GM12878 (cell line): Measurements from ENCODE around the gene ABCG2. TPM values are rescaled to one million over a fixed set of nuclear protein-coding genes. Genes with fewer than 3 reads are reported as not detected.

Source experiments
- ATAC-seq: fragments of 200-7000 bp; cut with Tn5 transposase; 3 replicates; pipeline ENCODE4 v1.9.1; 2020; ENCODE audit warnings: mild to moderate bottlenecking, moderate library complexity
- BruUV-seq: library from RNA; stranded (reverse); fragments of 400-500 nt; replicated peaks from 2 replicates; lab custom pipeline; 2021; lab: Mats Ljungman, UMichigan
- CTCF ChIA-PET: fragments of 300-600 bp; sonication (Branson Sonifier 250); formaldehyde crosslinking; extraction: SDS; loops from one replicate; lab custom pipeline; 2021; ENCODE audit warnings: inconsistent platforms; lab: Yijun Ruan, JAX
- POLR2A ChIA-PET: fragments of 350-600 bp; formaldehyde crosslinking; extraction: SDS; loops from one replicate; lab custom pipeline; 2021; ENCODE audit warnings: inconsistent platforms; lab: Charles Lee
- RAD21 ChIA-PET: fragments of 300-600 bp; sonication (Branson Sonifier 250); formaldehyde crosslinking; loops from one replicate; lab custom pipeline; 2023; ENCODE audit warnings: antibody characterized with exemption; ENCODE audit not compliant: unreplicated experiment; lab: Charles Lee
- SMC1A ChIA-PET: fragments of 300-600 bp; sonication (Branson Sonifier 250); formaldehyde crosslinking; loops from one replicate; lab custom pipeline; 2023; ENCODE audit not compliant: unreplicated experiment, uncharacterized antibody; lab: Charles Lee
- DNase-seq: peaks from one replicate; pipeline ENCODE4 v3.0.0-alpha.2; 2011; ENCODE audit warnings: low read depth, low spot score
- FAIRE-seq: peaks from 3 replicates; lab custom pipeline; 2011; peaks lifted over from hg19 to GRCh38; lab: Jason Lieb, UNC
- H2AFZ ChIP-seq: 2 replicates; pipeline ENCODE4 v1.6.0; 2011; ENCODE audit warnings: low read depth, low read length, control low read depth; ENCODE audit not compliant: control insufficient read depth
- H3K27ac ChIP-seq: 2 replicates; pipeline ENCODE4 v1.5.1; 2011; ENCODE audit warnings: control low read depth; ENCODE audit not compliant: control insufficient read depth, insufficient read depth
- H3K27me3 ChIP-seq, 2 experiments: replicated peaks in 1 of 2; 2 replicates each; pipeline versions ENCODE4 v1.6.0 to v1.6.1; 2011; ENCODE audit warnings: low read length in 1 of 2; ENCODE audit not compliant: control insufficient read depth in 2 of 2, insufficient read depth in 2 of 2
- H3K36me3 ChIP-seq, 2 experiments: 2 replicates each; pipeline ENCODE4 v1.5.1; 2011; ENCODE audit warnings: low read length in 1 of 2; ENCODE audit not compliant: control insufficient read depth in 2 of 2, insufficient read depth in 2 of 2
- H3K4me1 ChIP-seq: 2 replicates; pipeline ENCODE4 v1.6.1; 2011; ENCODE audit warnings: mild to moderate bottlenecking, low read length, moderate library complexity, mixed read lengths; ENCODE audit not compliant: control insufficient read depth, insufficient read depth
- H3K4me2 ChIP-seq: 2 replicates; pipeline ENCODE4 v1.6.0; 2011; ENCODE audit warnings: control low read depth; ENCODE audit not compliant: control insufficient read depth, insufficient read depth
- H3K4me3 ChIP-seq: fragments of 200-600 bp; sonication (generic); 2 replicates; pipeline ENCODE4 v1.5.1; 2016
- H3K79me2 ChIP-seq: 2 replicates; pipeline ENCODE4 v1.6.0; 2011; ENCODE audit warnings: low read length; ENCODE audit not compliant: control insufficient read depth, insufficient read depth
- H3K9ac ChIP-seq: 2 replicates; pipeline ENCODE4 v1.8.0; 2011; ENCODE audit warnings: low read length, control low read depth, mixed read lengths; ENCODE audit not compliant: control insufficient read depth, insufficient read depth
- H3K9me3 ChIP-seq: replicated peaks from 3 replicates; pipeline ENCODE4 v1.5.1; 2011; ENCODE audit warnings: mild to moderate bottlenecking, low read length; ENCODE audit not compliant: control insufficient read depth, insufficient read depth
- H4K20me1 ChIP-seq: 2 replicates; pipeline ENCODE4 v1.6.0; 2011; ENCODE audit not compliant: control insufficient read depth, insufficient read depth
- CHD1 ChIP-seq: IDR thresholded peaks from 2 replicates; pipeline ENCODE4 v1.6.1; 2012; ENCODE audit warnings: low read depth, low read length, improper control_type of control experiment
- FOS ChIP-seq: IDR thresholded peaks from 3 replicates; pipeline ENCODE4 v1.6.1; 2011; ENCODE audit warnings: borderline replicate concordance; ENCODE audit not compliant: insufficient read length; ENCODE audit errors: extremely low read depth
- HCFC1 ChIP-seq: fragments of 150-350 bp; IDR thresholded peaks from 2 replicates; pipeline ENCODE4 v1.6.1; 2014; ENCODE audit warnings: low read length
- HDGF ChIP-seq: fragments of 450-650 bp; IDR thresholded peaks from 2 replicates; pipeline ENCODE4 v1.6.1; 2016; ENCODE audit warnings: antibody characterized with exemption
- IKZF1 ChIP-seq: fragments of 450-650 bp; conservative IDR thresholded peaks from 2 replicates; pipeline ENCODE4 v1.6.1; 2017; ENCODE audit warnings: antibody characterized with exemption, mild to moderate bottlenecking
- JUND ChIP-seq: IDR thresholded peaks from 2 replicates; pipeline ENCODE4 v1.6.1; 2012; ENCODE audit warnings: low read depth, mild to moderate bottlenecking, low read length, improper control_type of control experiment, moderate library complexity
- MXI1 ChIP-seq: fragments of 150-350 bp; IDR thresholded peaks from 2 replicates; pipeline ENCODE4 v1.6.1; 2011; ENCODE audit warnings: low read depth, mild to moderate bottlenecking, inconsistent platforms, low read length, improper control_type of control experiment
- NFXL1 ChIP-seq: fragments of 450-650 bp; IDR thresholded peaks from 2 replicates; pipeline ENCODE4 v1.6.1; 2017; ENCODE audit warnings: antibody characterized with exemption, mild to moderate bottlenecking, borderline replicate concordance
- RAD51 ChIP-seq: fragments of 450-650 bp; IDR thresholded peaks from 2 replicates; pipeline ENCODE4 v1.6.1; 2016; ENCODE audit warnings: moderate library complexity, mild to moderate bottlenecking, inconsistent platforms
- STAT1 ChIP-seq: fragments of 450-650 bp; conservative IDR thresholded peaks from 2 replicates; pipeline ENCODE4 v1.6.1; 2014; ENCODE audit warnings: antibody characterized with exemption, mild to moderate bottlenecking
- SUPT20H ChIP-seq: IDR thresholded peaks from 2 replicates; pipeline ENCODE4 v1.6.1; 2011; ENCODE audit warnings: low read depth, mild to moderate bottlenecking, low read length, moderate library complexity, borderline replicate concordance; ENCODE audit not compliant: control insufficient read depth
- TCF7 ChIP-seq: IDR thresholded peaks from 2 replicates; pipeline ENCODE4 v1.6.1; 2014; ENCODE audit warnings: antibody characterized with exemption, borderline replicate concordance
- ZNF24 ChIP-seq: fragments of 450-650 bp; IDR thresholded peaks from 2 replicates; pipeline ENCODE4 v1.6.1; 2017; ENCODE audit warnings: antibody characterized with exemption, mild to moderate bottlenecking
- WGBS: methylation state at CpG from one replicate; pipeline ENCODE4 v1.1.6; 2016; ENCODE audit warnings: low lambda C conversion rate; ENCODE audit not compliant: insufficient replicate concordance, insufficient coverage; ENCODE audit errors: missing lambda C conversion rate; 5-methylcytosine and 5-hydroxymethylcytosine counted together
- in situ Hi-C: fragments of 300-500 bp; cut with MboI; formaldehyde crosslinking; loops from 9 replicates; pipeline ENCODE4 v1.14.3; 2018; ENCODE audit warnings: mixed read lengths
- intact Hi-C: fragments of 100-400 bp; cut with micrococcal nuclease; formaldehyde crosslinking; loops from one replicate; pipeline ENCODE4 v1.14.2; 2022; ENCODE audit not compliant: unreplicated experiment
- polyA plus RNA-seq, 11 experiments: library from polyadenylated mRNA; depleted of rRNA in 4 of 11; unstranded in 6 of 11; stranded (reverse) in 5 of 11; fragments of >200 nt; fragmentation: Nextera tagmentation in 4 of 11; fragmentation: Illumina TruSeq in 1 of 11; extraction: Ambion mirVana in 4 of 11; extraction: Trizol in 1 of 11; gene quantifications; 1 replicate in 1 of 11; 2 replicates in 10 of 11; pipeline versions ENCODE4 v1.2.1 to v1.2.3, GENCODE V29; 2011 to 2016; ENCODE audit warnings: inconsistent platforms in 2 of 11, missing spikeins in 2 of 11, low read depth in 1 of 11
- total RNA-seq, 4 experiments: library from RNA; depleted of rRNA in 3 of 4; stranded (reverse); fragments of >200 nt in 3 of 4; fragmentation: Illumina TruSeq in 1 of 4; extraction: Trizol in 1 of 4; gene quantifications; 2 replicates each; pipeline versions ENCODE4 v1.2.1 to v1.2.3, GENCODE V29; 2013 to 2021
- TF ChIP-seq, protein P1 (sequence below): fragments of 450-650 bp; IDR thresholded peaks from 2 replicates; pipeline ENCODE4 v1.6.1; 2014; ENCODE audit warnings: mild to moderate bottlenecking
- TF ChIP-seq, protein P2 (sequence below): IDR thresholded peaks from 2 replicates; pipeline ENCODE4 v1.6.1; 2012; ENCODE audit warnings: low read depth, low read length, improper control_type of control experiment
- TF ChIP-seq, protein P3 (sequence below): fragments of 450-650 bp; IDR thresholded peaks from 2 replicates; pipeline ENCODE4 v1.6.1; 2018; ENCODE audit warnings: borderline replicate concordance, mild to moderate bottlenecking; ENCODE audit not compliant: partially characterized antibody
- TF ChIP-seq, protein P4 (sequence below): fragments of 450-650 bp; formaldehyde crosslinking; IDR thresholded peaks from 2 replicates; pipeline ENCODE4 v1.4.0; 2020; ENCODE audit warnings: mild to moderate bottlenecking, moderate library complexity

The ABCG2 gene
- total and polyA plus RNA-seq, 10 of the 15 experiments (the other 5 are each of a cell fraction or from before 2014, with no cell fraction given): 0.03 to 0.06 (median 0.04) TPM; not detected in 7

- Histone ChIP-seq H3K4me1 (no peaks in the 10 kb centered on the region), H3K27me3 (peaks cover 0 to 4% of the 10 kb centered on the region in 2 experiments; a peak in 1 of 4 replicates), H3K9ac (no peak overlapping the region), H3K79me2 (no peaks in the 10 kb centered on the region), H2AFZ (no peak overlapping the region), H3K36me3 (no peaks in the 10 kb centered on the region), H4K20me1 (no peaks in the 10 kb centered on the region), H3K4me2 (no peak overlapping the region), H3K4me3 (no peak overlapping the region), H3K9me3 (no peaks in the 10 kb centered on the region), H3K27ac (no peak overlapping the region)
- RAD21 ChIA-PET: no interaction called here
- in situ Hi-C loops (no loop called here), intact Hi-C loops (no loop called here)
- ATAC-seq (no peak), FAIRE-seq (no peak), DNase-seq (no peak)
- POLR2A ChIA-PET: no interaction called here
- BruUV-seq: no TSS peak
- 49% methylated on average over 3 of the region's 3 CpGs for WGBS
- SMC1A ChIA-PET: no interaction called here
- CTCF ChIA-PET: no interaction called here
- TF ChIP-seq ZNF24 (no peak), HCFC1 (no peak), FOS (no peak), CHD1 (no peak), NFXL1 (no peak), MXI1 (no peak), STAT1 (no peak), JUND (no peak), SUPT20H (no peak), HDGF (no peak), IKZF1 (no peak), TCF7 (no peak), RAD51 (no peak)
- TF ChIP-seq, protein P1, sequence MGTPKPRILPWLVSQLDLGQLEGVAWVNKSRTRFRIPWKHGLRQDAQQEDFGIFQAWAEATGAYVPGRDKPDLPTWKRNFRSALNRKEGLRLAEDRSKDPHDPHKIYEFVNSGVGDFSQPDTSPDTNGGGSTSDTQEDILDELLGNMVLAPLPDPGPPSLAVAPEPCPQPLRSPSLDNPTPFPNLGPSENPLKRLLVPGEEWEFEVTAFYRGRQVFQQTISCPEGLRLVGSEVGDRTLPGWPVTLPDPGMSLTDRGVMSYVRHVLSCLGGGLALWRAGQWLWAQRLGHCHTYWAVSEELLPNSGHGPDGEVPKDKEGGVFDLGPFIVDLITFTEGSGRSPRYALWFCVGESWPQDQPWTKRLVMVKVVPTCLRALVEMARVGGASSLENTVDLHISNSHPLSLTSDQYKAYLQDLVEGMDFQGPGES: no peak
- TF ChIP-seq, protein P2, sequence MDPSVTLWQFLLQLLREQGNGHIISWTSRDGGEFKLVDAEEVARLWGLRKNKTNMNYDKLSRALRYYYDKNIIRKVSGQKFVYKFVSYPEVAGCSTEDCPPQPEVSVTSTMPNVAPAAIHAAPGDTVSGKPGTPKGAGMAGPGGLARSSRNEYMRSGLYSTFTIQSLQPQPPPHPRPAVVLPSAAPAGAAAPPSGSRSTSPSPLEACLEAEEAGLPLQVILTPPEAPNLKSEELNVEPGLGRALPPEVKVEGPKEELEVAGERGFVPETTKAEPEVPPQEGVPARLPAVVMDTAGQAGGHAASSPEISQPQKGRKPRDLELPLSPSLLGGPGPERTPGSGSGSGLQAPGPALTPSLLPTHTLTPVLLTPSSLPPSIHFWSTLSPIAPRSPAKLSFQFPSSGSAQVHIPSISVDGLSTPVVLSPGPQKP: no peak
- TF ChIP-seq, protein P3, sequence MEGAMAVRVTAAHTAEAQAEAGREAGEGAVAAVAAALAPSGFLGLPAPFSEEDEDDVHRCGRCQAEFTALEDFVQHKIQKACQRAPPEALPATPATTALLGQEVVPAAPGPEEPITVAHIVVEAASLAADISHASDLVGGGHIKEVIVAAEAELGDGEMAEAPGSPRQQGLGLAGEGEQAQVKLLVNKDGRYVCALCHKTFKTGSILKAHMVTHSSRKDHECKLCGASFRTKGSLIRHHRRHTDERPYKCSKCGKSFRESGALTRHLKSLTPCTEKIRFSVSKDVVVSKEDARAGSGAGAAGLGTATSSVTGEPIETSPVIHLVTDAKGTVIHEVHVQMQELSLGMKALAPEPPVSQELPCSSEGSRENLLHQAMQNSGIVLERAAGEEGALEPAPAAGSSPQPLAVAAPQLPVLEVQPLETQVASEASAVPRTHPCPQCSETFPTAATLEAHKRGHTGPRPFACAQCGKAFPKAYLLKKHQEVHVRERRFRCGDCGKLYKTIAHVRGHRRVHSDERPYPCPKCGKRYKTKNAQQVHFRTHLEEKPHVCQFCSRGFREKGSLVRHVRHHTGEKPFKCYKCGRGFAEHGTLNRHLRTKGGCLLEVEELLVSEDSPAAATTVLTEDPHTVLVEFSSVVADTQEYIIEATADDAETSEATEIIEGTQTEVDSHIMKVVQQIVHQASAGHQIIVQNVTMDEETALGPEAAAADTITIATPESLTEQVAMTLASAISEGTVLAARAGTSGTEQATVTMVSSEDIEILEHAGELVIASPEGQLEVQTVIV: no peak
- TF ChIP-seq, protein P4, sequence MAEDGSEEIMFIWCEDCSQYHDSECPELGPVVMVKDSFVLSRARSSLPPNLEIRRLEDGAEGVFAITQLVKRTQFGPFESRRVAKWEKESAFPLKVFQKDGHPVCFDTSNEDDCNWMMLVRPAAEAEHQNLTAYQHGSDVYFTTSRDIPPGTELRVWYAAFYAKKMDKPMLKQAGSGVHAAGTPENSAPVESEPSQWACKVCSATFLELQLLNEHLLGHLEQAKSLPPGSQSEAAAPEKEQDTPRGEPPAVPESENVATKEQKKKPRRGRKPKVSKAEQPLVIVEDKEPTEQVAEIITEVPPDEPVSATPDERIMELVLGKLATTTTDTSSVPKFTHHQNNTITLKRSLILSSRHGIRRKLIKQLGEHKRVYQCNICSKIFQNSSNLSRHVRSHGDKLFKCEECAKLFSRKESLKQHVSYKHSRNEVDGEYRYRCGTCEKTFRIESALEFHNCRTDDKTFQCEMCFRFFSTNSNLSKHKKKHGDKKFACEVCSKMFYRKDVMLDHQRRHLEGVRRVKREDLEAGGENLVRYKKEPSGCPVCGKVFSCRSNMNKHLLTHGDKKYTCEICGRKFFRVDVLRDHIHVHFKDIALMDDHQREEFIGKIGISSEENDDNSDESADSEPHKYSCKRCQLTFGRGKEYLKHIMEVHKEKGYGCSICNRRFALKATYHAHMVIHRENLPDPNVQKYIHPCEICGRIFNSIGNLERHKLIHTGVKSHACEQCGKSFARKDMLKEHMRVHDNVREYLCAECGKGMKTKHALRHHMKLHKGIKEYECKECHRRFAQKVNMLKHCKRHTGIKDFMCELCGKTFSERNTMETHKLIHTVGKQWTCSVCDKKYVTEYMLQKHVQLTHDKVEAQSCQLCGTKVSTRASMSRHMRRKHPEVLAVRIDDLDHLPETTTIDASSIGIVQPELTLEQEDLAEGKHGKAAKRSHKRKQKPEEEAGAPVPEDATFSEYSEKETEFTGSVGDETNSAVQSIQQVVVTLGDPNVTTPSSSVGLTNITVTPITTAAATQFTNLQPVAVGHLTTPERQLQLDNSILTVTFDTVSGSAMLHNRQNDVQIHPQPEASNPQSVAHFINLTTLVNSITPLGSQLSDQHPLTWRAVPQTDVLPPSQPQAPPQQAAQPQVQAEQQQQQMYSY: no peak
Measured at GRCh38 chr4:88097781-88098180, 60.7 kb downstream of the ABCG2 start.
